GM18505 (cell line): ENCODE measurements around the gene ABCF2.

ENCODE experiments used
- ATAC-seq: cut with Tn5 transposase; IDR thresholded peaks from one replicate; pipeline ENCODE4 v1.9.1; 2021; ENCODE audit not compliant: unreplicated experiment
- POLR2A ChIP-seq: IDR thresholded peaks from 4 replicates; pipeline ENCODE4 v1.6.1; 2011; ENCODE audit warnings: borderline replicate concordance; ENCODE audit not compliant: insufficient read depth, insufficient read length; ENCODE audit errors: extremely low read depth

Gene ABCF2

GRCh38 chr7:151166629-151167196 is 60.3 kb downstream of the ABCF2 start:
- ATAC-seq = no peak
- no peak for TF ChIP-seq POLR2A
